Heart right ventricle (tissue), 16 donors: ENCODE measurements around the gene DNM3. TPM values are rescaled to one million over a fixed set of nuclear protein-coding genes. Genes with fewer than 3 reads are reported as not detected.

Experiments used
- ATAC-seq, 8 donors: fragments of 200-7000 bp; cut with Tn5 transposase; one replicate each; pipeline ENCODE4 v1.9.1; 2020; ENCODE audit warnings: mild to moderate bottlenecking in 8 of 8, moderate library complexity in 8 of 8, moderate number of reproducible peaks in 1 of 8
- DNase-seq, 2 donors: peaks; one replicate each; pipeline ENCODE4 v3.0.0-alpha.2; 2020
- H3K27ac ChIP-seq, 10 donors: fragments of 200-600 bp; sonication (generic) in 2 of 10; one replicate each; pipeline versions ENCODE4 v1.5.0 to v1.8.0; 2020 to 2022; ENCODE audit warnings: mild to moderate bottlenecking in 3 of 10
- H3K27me3 ChIP-seq, 7 donors: fragments of 200-600 bp; one replicate each; pipeline ENCODE4 v1.8.0; 2021 to 2022; ENCODE audit warnings: mild to moderate bottlenecking in 2 of 7
- H3K36me3 ChIP-seq, 9 donors: fragments of 200-600 bp; sonication (generic) in 1 of 9; one replicate each; pipeline versions ENCODE4 v1.5.0 to v1.8.0; 2020 to 2022; ENCODE audit warnings: mild to moderate bottlenecking in 2 of 9
- H3K4me1 ChIP-seq, 9 donors: fragments of 200-600 bp; sonication (generic) in 1 of 9; one replicate each; pipeline versions ENCODE4 v1.5.0 to v1.8.0; 2020 to 2022; ENCODE audit warnings: mild to moderate bottlenecking in 4 of 9
- H3K4me3 ChIP-seq, 10 donors: fragments of 200-600 bp; sonication (generic) in 2 of 10; one replicate each; pipeline versions ENCODE4 v1.5.0 to v1.8.0; 2020 to 2022; ENCODE audit warnings: mild to moderate bottlenecking in 7 of 10, moderate library complexity in 2 of 10
- H3K9me3 ChIP-seq, 11 donors: fragments of 200-600 bp in 10 of 11; sonication (generic) in 2 of 11; one replicate each; pipeline versions ENCODE4 v1.5.0 to v1.8.0; 2013 to 2022; ENCODE audit warnings: mild to moderate bottlenecking in 2 of 11, control low read depth in 1 of 11, moderate library complexity in 1 of 11
- CTCF ChIP-seq, 9 donors: fragments of 200-600 bp; sonication (generic) in 2 of 9; IDR thresholded peaks; one replicate each; pipeline versions ENCODE4 v1.5.0 to v1.8.0; 2021 to 2022; ENCODE audit warnings: antibody characterized with exemption in 9 of 9, mild to moderate bottlenecking in 5 of 9, moderate library complexity in 1 of 9
- WGBS, 2 donors: extraction: QIAGEN DNeasy Blood & Tissue Kit; methylation state at CpG; one replicate each; pipeline ENCODE4 v1.1.7; 2013; ENCODE audit warnings: inconsistent platforms in 1 of 2; 5-methylcytosine and 5-hydroxymethylcytosine counted together
- intact Hi-C, 10 donors: fragments of 100-400 bp; cut with DNase I; formaldehyde crosslinking; loops; one replicate each; pipeline versions ENCODE4 v1.11.1 to v1.14.2; 2022
- polyA plus RNA-seq, 2 donors: library from polyadenylated mRNA; stranded (reverse); fragments of 200-250 nt; gene quantifications; one replicate each; pipeline ENCODE4 v1.2.3, GENCODE V29; 2013
- total RNA-seq, 10 donors: library from RNA; stranded (reverse); fragmentation: NEBNext Ultra II Directional in 3 of 10; extraction: Animal tissue kit (Norgen Biotek cat#: 25700) in 3 of 10; gene quantifications; one replicate each; pipeline versions ENCODE4 v1.2.1 to v1.2.4, GENCODE V29; 2021 to 2023
- donor health status: Arrhythmogenic right ventricular cardiomyopathy.
- donor health status: ischemic (EF 13 %, LVEDD 7.1; RV severe dilation, severe dysfunction).
- donor health status: healthy with polysubstance abuse.
- donor health status: DM: no; HTN: yes; CAD: no.
- donor health status: DM: no; HTN: no; CAD: no.
- donor health status: ischemic (EF 25% LVEDD 6.9; RV normal size, moderate dysfunction).
- donor health status: ischemic (EF 25% LVEDD 5.7; RV mildly dilated, moderate dysfunction).
- donor health status: healthy.
- donor health status: DM: yes; HTN: yes; CAD: no.
- donor health status: Ischemic cardiomyopathy.
- donor health status: ischemic (EF 35%, LVEDD 5.7; RV mildly dilated, moderate dysfunction).
- donor health status: nonischemic (EF 11% LVEDD 7.7; RV severe dilation, severe dysfunction).
- donor health status: DM: yes; HTN: yes; CAD: no.
- donor health status: PGD.
- donor health status: ischemic (EF 29% LVEDD 5.4; RV normal size, mild dysfunction).
- donor health status: nonischemic (EF 23%, LVEDD 6.1; RV moderate dilation, normal function).

Gene DNM3
- total and polyA plus RNA-seq, 12 donors, result 0.77 to 2.8 (median 2.2) TPM

- H3K27me3 ChIP-seq, result peaks cover 0 to 4% (median 0%) of the 10 kb centered on the region in 7 donors
- H3K36me3 ChIP-seq, result no peaks in the 10 kb centered on the region
- WGBS, 2 donors, result 15 to 19% methylated on average over 1 of the region's 1 CpG
- peaks cover 0 to 9% (median 0%) of the 10 kb centered on the region in 11 donors for H3K9me3 ChIP-seq
- no peak overlapping the region for H3K27ac ChIP-seq
- TF ChIP-seq CTCF (IDR thresholded peaks at IDR 0.05), result no peak
- intact Hi-C loops, result no loop called here
- H3K4me1 ChIP-seq, result peaks cover 0 to 11% (median 0%) of the 10 kb centered on the region in 9 donors
- no peak for DNase-seq
- H3K4me3 ChIP-seq, result no peak overlapping the region
- ATAC-seq, result no peak
Measured at GRCh38 chr1:171948511-171948910, 107.2 kb downstream of the DNM3 start.

- TF ChIP-seq CTCF (IDR thresholded peaks at IDR 0.05), result no peak
- no peak overlapping the region for H3K4me3 ChIP-seq
- 91 to 94% methylated on average over 2 of the region's 2 CpGs for WGBS, 2 donors
Measured at GRCh38 chr1:171949316-171949715, 108.0 kb downstream of the DNM3 start.

GRCh38 chr1:171953835-171954234, 112.5 kb downstream of the DNM3 start:
- intact Hi-C loops, result no loop called here
- TF ChIP-seq CTCF (IDR thresholded peaks at IDR 0.05), result no peak
- DNase-seq, result no peak
- no peak for ATAC-seq
- Histone ChIP-seq H3K36me3 (no peaks in the 10 kb centered on the region), H3K4me1 (peaks cover 0 to 12% (median 3%) of the 10 kb centered on the region in 9 donors), H3K9me3 (peaks cover 0 to 9% (median 0%) of the 10 kb centered on the region in 11 donors), H3K27ac (no peak overlapping the region), H3K27me3 (peaks cover 0 to 6% (median 0%) of the 10 kb centered on the region in 7 donors), H3K4me3 (no peak overlapping the region)
- WGBS, 2 donors, result 60 to 63% methylated on average over 1 of the region's 1 CpG

More at GRCh38 chr1:171949316-171949715, 108.0 kb downstream of the DNM3 start:
- intact Hi-C loops, result no loop called here
- Histone ChIP-seq H3K4me1 (peaks cover 0 to 12% (median 1%) of the 10 kb centered on the region in 9 donors), H3K36me3 (no peaks in the 10 kb centered on the region), H3K27me3 (peaks cover 0 to 4% (median 0%) of the 10 kb centered on the region in 7 donors), H3K9me3 (peaks cover 0 to 9% (median 0%) of the 10 kb centered on the region in 11 donors), H3K27ac (no peak overlapping the region)
- ATAC-seq, result no peak
- no peak for DNase-seq

GRCh38 chr1:171954361-171954760, 113.1 kb downstream of the DNM3 start:
- no peak for TF ChIP-seq CTCF (IDR thresholded peaks at IDR 0.05)
- no peaks in the 10 kb centered on the region for H3K36me3 ChIP-seq
- 48 to 51% methylated on average over 4 of the region's 4 CpGs for WGBS, 2 donors
- peaks cover 0 to 9% (median 0%) of the 10 kb centered on the region in 11 donors for H3K9me3 ChIP-seq
- intact Hi-C loops, result no loop called here
- DNase-seq (no peak), ATAC-seq (no peak)
- H3K4me3 ChIP-seq, result no peak overlapping the region
- peaks cover 0 to 12% (median 0%) of the 10 kb centered on the region in 9 donors for H3K4me1 ChIP-seq
- H3K27ac ChIP-seq, result no peak overlapping the region
- H3K27me3 ChIP-seq, result peaks cover 0 to 6% (median 0%) of the 10 kb centered on the region in 7 donors
